Progenitor cell of endocrine pancreas (in vitro differentiated cells): Measurements from ENCODE around the gene EXTL1. TPM values are rescaled to one million over a fixed set of nuclear protein-coding genes. Genes with fewer than 3 reads are reported as not detected.

Experiments used
- DNase-seq: peaks from one replicate; pipeline ENCODE4 v3.0.0; 2021; ENCODE audit warnings: low spot score; ENCODE audit not compliant: unreplicated experiment
- H3K27ac Mint-ChIP-seq: 2 replicates; pipeline ENCODE4 v1.8.0; 2021; ENCODE audit warnings: mild to moderate bottlenecking, moderate library complexity, mixed read lengths
- H3K27me3 Mint-ChIP-seq: 2 replicates; pipeline ENCODE4 v1.8.0; 2021; ENCODE audit warnings: mixed read lengths
- H3K36me3 Mint-ChIP-seq: 2 replicates; pipeline ENCODE4 v1.8.0; 2022; ENCODE audit warnings: mixed read lengths; ENCODE audit not compliant: insufficient read depth
- H3K4me1 Mint-ChIP-seq: 2 replicates; pipeline ENCODE4 v1.8.0; 2021; ENCODE audit warnings: low read depth, mixed read lengths
- H3K4me3 Mint-ChIP-seq: 2 replicates; pipeline ENCODE4 v1.8.0; 2021; ENCODE audit warnings: low read depth, mild to moderate bottlenecking, moderate library complexity, mixed read lengths
- H3K9me3 Mint-ChIP-seq: 2 replicates; pipeline ENCODE4 v1.8.0; 2021; ENCODE audit warnings: low read depth, mixed read lengths
- total RNA-seq: library from RNA; stranded (reverse); gene quantifications from 2 replicates; pipeline ENCODE4 v1.2.1, GENCODE V29; 2021
- TF ChIP-seq, protein P1 (sequence below): fragments of 200-600 bp; sonication (generic); IDR thresholded peaks from one replicate; pipeline ENCODE4 v1.5.0; 2021; ENCODE audit warnings: antibody characterized with exemption, mild to moderate bottlenecking; ENCODE audit not compliant: unreplicated experiment

EXTL1 gene
- total RNA-seq, 1 donor from 2014 or later = 3.6 TPM

DNA sequence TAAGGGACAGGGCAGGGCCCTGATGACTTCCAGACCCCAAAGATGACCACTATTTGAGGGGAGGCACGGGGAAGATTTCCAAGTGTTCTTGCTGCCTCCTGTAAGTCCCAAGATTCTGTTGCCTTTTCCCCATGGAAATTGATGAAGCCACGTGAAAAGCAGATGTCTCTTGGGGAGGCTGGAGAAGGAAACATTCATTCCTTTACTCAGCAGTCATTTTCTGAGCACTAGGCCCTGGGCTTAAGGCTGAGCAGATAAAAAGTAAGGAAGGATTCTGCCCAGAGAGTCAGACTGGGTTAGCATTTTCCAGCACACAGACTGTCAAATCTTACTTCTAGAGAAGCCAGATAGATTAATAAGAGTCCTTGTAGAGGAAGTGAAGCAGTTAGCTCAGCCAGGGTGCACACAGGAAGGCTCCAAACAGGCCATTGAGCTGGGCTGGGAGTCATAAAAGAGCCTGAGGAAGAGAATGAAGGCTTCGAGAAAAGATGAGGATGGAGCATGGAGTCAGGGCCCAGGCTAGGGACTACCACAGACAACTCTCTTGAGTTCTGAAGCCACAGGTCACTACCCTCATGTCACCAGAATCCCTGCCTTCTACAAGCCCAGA is 10.1 kb downstream of the EXTL1 start:
- peaks cover 8% of the 10 kb centered on the region for H3K4me1 Mint-ChIP-seq

DNA sequence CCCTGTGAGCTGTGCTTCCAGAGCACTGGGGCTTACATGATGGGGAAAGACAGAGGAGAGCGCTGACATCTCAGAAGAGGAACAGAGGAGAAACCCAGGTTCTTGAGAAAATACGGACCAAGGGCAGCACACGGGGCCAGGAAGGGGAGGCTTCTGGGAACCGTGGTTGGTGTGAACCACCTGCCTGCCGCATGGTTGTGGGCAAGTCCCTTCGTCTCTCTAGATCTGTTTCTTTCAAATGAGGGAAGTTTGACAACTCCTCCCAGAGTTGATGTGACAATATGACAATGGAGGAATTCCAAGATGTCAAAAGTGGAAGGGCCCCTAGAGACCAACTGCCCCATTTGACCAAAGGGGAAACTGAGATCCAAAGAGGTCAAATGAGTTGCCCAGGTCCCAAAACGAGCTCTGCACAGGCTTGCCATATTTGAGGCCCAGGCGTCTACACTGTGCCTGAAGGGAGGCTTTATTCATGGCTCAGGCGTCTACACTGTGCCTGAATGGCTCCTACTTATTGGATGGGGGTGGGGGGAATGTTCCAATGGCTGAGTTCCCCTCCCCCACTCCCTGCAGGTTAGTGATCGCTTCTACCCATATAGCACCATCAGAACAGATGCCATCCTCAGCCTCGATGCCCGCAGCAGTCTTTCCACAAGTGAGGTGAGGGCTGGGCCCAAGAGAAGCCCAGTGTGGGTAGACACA is 11.2 kb downstream of the EXTL1 start:
- H3K4me1 Mint-ChIP-seq = peaks cover 8% of the 10 kb centered on the region
- H3K27me3 Mint-ChIP-seq = peaks cover 16% of the 10 kb centered on the region
- no peak overlapping the region for H3K4me3 Mint-ChIP-seq
- TF ChIP-seq, protein P1, sequence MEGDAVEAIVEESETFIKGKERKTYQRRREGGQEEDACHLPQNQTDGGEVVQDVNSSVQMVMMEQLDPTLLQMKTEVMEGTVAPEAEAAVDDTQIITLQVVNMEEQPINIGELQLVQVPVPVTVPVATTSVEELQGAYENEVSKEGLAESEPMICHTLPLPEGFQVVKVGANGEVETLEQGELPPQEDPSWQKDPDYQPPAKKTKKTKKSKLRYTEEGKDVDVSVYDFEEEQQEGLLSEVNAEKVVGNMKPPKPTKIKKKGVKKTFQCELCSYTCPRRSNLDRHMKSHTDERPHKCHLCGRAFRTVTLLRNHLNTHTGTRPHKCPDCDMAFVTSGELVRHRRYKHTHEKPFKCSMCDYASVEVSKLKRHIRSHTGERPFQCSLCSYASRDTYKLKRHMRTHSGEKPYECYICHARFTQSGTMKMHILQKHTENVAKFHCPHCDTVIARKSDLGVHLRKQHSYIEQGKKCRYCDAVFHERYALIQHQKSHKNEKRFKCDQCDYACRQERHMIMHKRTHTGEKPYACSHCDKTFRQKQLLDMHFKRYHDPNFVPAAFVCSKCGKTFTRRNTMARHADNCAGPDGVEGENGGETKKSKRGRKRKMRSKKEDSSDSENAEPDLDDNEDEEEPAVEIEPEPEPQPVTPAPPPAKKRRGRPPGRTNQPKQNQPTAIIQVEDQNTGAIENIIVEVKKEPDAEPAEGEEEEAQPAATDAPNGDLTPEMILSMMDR = no peak
- H3K9me3 Mint-ChIP-seq = no peaks in the 10 kb centered on the region
- no peak overlapping the region for H3K27ac Mint-ChIP-seq
- no peaks in the 10 kb centered on the region for H3K36me3 Mint-ChIP-seq
- no peak for DNase-seq

More for the DNA sequence above, 10.1 kb downstream of the EXTL1 start:
- Mint-ChIP-seq H3K36me3 (no peaks in the 10 kb centered on the region), H3K4me3 (no peak overlapping the region), H3K27ac (peak overlapping the region; percentile 49), H3K9me3 (no peaks in the 10 kb centered on the region), H3K27me3 (peaks cover 18% of the 10 kb centered on the region)
- TF ChIP-seq, protein P1 = no peak
- no peak for DNase-seq

DNA sequence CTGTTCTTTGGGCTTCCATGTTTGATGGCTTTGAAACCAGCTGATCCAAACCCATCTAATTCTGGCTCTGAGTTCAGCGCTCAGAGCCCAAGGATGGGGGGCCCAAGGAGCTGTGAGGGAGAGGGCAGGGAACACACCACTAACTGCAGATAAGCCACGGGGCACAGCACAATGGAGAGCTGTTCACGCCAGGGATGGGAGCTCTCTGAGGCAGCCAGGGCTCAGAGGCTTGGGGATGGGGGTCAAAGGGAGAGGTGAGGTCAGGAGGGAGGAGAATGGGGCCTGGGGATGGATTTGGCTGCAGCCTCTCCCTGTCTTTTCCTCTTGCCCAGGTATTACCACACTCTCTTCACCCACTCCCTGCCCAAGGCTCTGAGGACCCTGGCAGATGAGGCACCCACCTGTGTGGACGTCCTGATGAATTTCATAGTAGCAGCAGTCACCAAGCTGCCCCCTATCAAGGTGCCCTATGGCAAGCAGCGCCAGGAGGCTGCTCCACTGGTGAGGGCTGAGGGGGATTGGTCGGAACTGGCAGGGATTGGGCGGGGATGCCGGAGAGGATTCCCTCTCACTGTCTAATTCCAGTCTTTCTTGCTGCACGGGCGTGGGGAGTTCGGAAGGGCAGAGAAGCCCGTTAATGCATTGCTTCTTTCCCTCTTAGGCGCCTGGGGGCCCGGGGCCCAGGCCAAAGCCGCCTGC is 13.1 kb downstream of the EXTL1 start:
- H3K27ac Mint-ChIP-seq = no peak overlapping the region
- peaks cover 22% of the 10 kb centered on the region for H3K27me3 Mint-ChIP-seq
- peaks cover 8% of the 10 kb centered on the region for H3K4me1 Mint-ChIP-seq
- H3K36me3 Mint-ChIP-seq = no peaks in the 10 kb centered on the region
- DNase-seq = no peak
- TF ChIP-seq, protein P1 = no peak
- H3K4me3 Mint-ChIP-seq = peak overlapping the region; percentile 94
- no peaks in the 10 kb centered on the region for H3K9me3 Mint-ChIP-seq

DNA sequence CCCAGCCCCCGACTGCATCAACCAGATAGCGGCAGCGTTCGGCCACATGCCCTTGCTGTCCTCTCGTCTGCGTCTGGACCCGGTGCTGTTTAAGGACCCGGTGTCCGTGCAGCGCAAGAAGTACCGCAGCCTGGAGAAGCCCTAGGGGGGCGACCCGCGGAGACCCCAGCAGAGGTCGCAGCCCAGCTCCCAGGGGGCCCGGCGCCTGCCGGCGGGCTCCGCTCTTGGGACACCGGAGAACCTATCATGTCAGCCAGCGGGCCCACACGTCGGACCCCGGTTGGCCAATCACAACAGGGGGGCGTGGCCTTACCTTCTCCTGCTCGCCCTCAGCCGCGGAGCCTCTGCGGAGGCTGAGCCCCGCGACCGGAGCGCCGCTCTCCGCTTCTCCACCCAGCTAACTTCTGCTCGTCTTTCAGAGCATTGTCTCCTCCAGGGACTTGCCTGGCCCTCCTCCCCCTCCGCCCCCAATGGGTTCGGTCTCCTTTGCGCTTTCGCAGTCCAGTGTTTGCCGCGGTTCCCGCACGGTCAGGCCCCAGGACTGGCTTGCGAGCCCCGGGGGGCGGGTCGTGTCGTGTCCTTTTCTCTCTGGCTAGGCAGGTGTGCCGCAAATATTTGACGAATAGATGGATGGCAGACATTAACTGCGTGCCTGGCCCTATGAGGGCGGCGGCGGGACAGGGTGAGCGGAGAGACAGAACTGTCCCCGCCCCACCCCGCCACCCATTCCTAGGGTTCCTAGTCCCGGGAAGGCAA is 13.8 kb downstream of the EXTL1 start:
- DNase-seq = peak; percentile 87
- TF ChIP-seq, protein P1 = peak; percentile 33
- Mint-ChIP-seq H3K36me3 (no peaks in the 10 kb centered on the region), H3K27me3 (peaks cover 24% of the 10 kb centered on the region), H3K4me3 (peak overlapping the region; percentile 94), H3K27ac (peak overlapping the region; percentile 95), H3K9me3 (no peaks in the 10 kb centered on the region), H3K4me1 (peaks cover 8% of the 10 kb centered on the region)
